Measurements from ENCODE around the gene RPL29.

Gene RPL29

GRCh38 chr3:51988286-51989146 lies 7.2 kb downstream of the RPL29 start:
- FAIRE-seq (no peak), DNase-seq (ENCODE audit: insufficient read length, low spot score) (no peak)
- TF ChIP-seq POLR2A (IDR thresholded peaks at IDR 0.05; ENCODE audit: low read depth, low read length): no peak

DNA sequence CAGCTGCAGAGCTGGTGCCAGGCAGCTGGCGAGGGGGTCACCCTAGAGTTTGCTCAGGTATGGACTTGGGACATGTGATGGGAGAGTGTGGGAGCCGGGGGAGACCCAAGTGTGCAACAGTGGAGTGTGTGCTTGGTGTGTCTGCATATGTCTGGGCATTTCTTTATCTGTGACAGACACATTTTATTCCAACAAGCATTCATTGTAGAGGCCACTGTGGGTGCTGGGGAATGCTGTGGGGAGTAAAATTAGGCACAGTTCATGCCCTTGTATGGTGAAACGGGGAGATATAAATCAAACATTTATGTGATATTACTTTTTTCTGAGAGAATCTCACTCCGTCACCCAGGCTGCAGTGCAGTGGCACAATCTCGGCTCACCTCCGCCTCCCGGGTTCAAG lies 8.1 kb downstream of the RPL29 start:
- DNase-seq (ENCODE audit: insufficient read length, low spot score): no peak
- no peak for FAIRE-seq
- TF ChIP-seq POLR2A (IDR thresholded peaks at IDR 0.05; ENCODE audit: low read depth, low read length): no peak

- DNase-seq (ENCODE audit: insufficient read length, low spot score): no peak
- FAIRE-seq: no peak
- TF ChIP-seq POLR2A (IDR thresholded peaks at IDR 0.05; ENCODE audit: low read depth, low read length): no peak
Observed at GRCh38 chr3:51986010-51986947, 9.4 kb downstream of the RPL29 start.

GRCh38 chr3:51985063-51985462 lies 10.6 kb downstream of the RPL29 start:
- FAIRE-seq (no peak), DNase-seq (ENCODE audit: insufficient read length, low spot score) (no peak)
- TF ChIP-seq POLR2A (IDR thresholded peaks at IDR 0.05; ENCODE audit: low read depth, low read length): no peak

DNA sequence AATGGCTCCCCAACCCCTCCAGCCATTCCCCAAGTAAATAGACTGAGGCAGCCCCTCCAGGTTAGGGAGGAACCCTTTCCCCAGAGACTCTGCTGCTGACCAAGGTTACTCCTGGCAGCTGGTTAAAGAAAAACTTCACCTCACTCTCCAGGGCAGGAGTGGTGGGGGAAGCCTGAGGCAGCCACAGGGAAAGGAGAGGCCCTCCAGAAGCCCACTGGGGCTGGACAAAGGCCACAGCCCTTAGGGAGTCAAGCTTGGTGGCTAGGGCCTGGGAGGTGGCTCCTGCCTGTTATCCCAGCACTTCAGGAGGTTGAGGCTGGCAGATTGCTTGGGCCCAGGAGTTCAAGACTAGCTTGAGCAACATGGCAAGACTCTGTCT lies 11.4 kb downstream of the RPL29 start:
- FAIRE-seq: no peak
- TF ChIP-seq POLR2A (IDR thresholded peaks at IDR 0.05; ENCODE audit: low read depth, low read length): no peak
- no peak for DNase-seq (ENCODE audit: insufficient read length, low spot score)

- FAIRE-seq (no peak), DNase-seq (ENCODE audit: insufficient read length, low spot score) (no peak)
- no peak for TF ChIP-seq POLR2A (IDR thresholded peaks at IDR 0.05; ENCODE audit: low read depth, low read length)
Observed at GRCh38 chr3:51983578-51984268, 12.0 kb downstream of the RPL29 start.

DNA sequence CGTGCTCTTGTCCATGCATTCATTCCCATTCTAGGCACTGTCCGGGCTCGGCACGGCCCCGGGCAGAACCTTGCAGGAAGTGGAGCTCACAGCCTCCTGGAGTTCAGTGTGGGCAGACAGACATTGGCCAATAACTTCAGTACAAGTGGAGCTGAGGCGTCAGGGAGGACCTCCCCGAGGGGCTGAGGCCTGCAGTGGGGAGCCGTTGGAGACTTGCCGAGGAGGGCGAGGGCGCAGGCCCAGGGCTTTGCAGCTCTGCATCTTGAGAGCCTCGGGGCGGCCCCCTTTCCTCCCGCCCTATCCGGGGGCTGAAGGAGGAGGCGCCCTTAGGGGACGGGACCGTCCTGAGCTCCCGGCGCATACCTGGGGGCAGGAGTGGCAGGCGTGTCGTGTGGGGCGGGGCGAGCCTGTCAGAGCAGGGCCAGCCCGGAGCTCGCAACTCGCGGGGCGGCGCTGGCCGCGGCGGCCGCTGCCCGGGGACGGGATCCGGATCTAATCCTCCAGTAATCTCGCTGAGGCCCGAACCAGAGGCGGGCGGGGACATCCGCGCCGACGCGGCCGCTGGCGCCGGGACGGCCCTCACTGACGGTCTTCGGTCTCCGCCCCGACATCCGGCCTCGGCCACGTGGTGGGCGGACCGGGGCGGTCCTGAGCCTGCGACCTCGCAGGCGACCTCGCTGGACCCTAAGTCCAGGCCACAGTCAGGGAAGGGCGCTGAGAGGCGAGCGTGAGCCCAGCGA lies 12.7 kb downstream of the RPL29 start, which contains the start of gene ACY1:
TSS of gene ACY1 (plus strand) at position 698 of the 740 bp plus-strand sequence. CDS start 530 bp downstream, outside the sequence.
- FAIRE-seq (no peak), DNase-seq (ENCODE audit: insufficient read length, low spot score) (peak; percentile 95)
- peak; percentile 59 for TF ChIP-seq POLR2A (IDR thresholded peaks at IDR 0.05; ENCODE audit: low read depth, low read length)

GRCh38 chr3:51982352-51982837 lies 13.3 kb downstream of the RPL29 start:
- no peak for TF ChIP-seq POLR2A (IDR thresholded peaks at IDR 0.05; ENCODE audit: low read depth, low read length)
- FAIRE-seq: no peak
- DNase-seq (ENCODE audit: insufficient read length, low spot score): peak; percentile 81

DNA sequence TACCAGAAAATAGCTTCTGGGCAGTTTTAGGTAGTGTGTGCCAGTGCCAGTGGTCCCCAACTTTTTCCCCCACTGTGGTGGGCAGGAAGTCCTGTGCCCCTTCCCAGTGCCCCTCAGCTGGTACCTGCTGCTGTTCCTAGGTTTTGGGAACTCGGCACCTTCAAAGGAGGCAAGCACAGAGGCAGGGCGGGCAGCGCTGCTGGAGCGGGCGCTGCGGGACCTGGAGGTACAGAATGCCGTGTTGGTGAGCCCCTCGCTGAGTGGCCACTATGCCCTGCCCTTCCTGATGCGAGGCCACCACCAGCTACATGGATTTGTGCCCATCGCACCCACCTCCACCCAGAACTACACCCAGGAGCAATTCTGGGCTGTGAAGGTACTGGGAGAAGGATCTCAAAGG lies 15.4 kb downstream of the RPL29 start:
- no peak for TF ChIP-seq POLR2A (IDR thresholded peaks at IDR 0.05; ENCODE audit: low read depth, low read length)
- DNase-seq (ENCODE audit: insufficient read length, low spot score) (no peak), FAIRE-seq (no peak)

- DNase-seq (ENCODE audit: insufficient read length, low spot score) (no peak), FAIRE-seq (no peak)
- TF ChIP-seq POLR2A (IDR thresholded peaks at IDR 0.05; ENCODE audit: low read depth, low read length): no peak
Observed at GRCh38 chr3:51978143-51978502, 17.6 kb downstream of the RPL29 start.

DNA sequence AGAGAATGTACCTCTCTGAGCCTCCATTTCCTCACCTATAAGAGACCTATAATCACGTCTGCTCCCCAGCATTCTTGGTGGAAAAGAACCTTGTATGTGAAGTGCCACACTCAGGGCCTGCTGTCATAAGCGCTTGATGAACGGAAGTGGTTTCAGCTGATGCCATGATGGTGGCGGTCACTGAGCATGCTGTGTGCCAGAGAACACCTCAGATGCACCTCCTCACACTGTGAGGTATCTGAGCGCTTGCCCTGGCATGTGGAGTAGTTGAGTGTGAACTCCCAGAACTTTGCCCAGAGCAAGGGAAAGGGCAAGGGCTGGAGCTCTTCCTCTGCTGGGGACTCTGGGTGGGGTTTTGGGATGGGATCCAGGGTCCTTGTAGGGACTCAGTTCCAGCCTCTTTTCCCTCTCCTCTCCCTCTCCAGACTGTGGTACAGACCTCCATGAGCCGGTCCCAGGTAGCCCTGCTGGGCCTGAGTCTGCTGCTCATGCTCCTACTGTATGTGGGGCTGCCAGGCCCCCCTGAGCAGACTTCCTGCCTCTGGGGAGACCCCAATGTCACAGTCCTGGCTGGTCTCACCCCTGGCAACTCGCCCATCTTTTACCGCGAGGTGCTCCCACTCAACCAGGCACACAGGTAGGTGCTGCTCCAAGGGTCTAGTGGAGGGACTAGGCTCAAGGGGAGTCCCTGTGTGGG lies 18.1 kb downstream of the RPL29 start:
- no peak for TF ChIP-seq POLR2A (IDR thresholded peaks at IDR 0.05; ENCODE audit: low read depth, low read length)
- FAIRE-seq (no peak), DNase-seq (ENCODE audit: insufficient read length, low spot score) (no peak)

- DNase-seq (ENCODE audit: insufficient read length, low spot score): no peak
Observed at GRCh38 chr3:51975852-51976549, 19.7 kb downstream of the RPL29 start.

More at GRCh38 chr3:51975852-51976549, 19.7 kb downstream of the RPL29 start:
- FAIRE-seq: no peak
- no peak for TF ChIP-seq POLR2A (IDR thresholded peaks at IDR 0.05; ENCODE audit: low read depth, low read length)
